GM12874 (cell line): ENCODE results near the gene ALDH3A1.

Source experiments
- TF ChIP-seq, protein P1 (sequence below): IDR thresholded peaks from 2 replicates; pipeline ENCODE4 v1.5.1; 2011; ENCODE audit warnings: low read depth, mild to moderate bottlenecking, control low read depth, low read length, moderate library complexity; ENCODE audit not compliant: insufficient read depth

Gene ALDH3A1

DNA sequence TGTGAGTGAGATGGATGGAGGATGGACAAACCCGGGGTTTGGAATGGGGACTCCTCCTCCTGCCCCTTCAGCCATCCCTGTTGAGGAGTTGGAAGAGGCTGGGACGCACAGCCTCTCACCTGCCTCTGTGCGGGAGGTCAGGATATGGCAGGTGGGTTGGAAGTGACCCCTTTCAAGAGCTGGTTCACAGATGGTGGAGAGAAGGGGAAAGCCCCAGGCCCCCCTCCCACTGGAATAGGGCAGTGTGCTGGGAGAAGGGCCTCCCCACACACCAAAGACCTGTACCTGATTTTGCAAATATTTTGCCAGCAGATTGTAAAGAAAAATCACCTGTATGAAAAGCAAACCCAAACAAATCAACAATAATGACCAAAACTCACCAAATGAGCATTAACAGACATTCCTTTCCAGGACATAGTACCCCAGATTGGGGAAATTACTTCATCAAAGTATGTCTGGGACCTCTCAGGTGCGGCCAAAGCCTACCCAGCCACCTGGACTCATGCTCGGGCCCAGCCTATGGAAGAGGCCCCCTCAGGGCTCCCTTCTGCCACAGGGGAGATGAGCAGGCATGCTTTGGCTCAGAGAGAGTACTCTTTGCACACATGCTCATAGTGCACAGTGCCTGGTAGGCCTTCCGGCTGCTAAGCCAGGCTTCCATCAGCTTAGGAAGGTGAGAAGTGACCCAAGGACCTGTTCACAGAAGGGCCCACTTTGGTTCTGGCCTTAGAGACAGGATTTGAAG lies 39.5 kb downstream of the ALDH3A1 start:
- TF ChIP-seq, protein P1, sequence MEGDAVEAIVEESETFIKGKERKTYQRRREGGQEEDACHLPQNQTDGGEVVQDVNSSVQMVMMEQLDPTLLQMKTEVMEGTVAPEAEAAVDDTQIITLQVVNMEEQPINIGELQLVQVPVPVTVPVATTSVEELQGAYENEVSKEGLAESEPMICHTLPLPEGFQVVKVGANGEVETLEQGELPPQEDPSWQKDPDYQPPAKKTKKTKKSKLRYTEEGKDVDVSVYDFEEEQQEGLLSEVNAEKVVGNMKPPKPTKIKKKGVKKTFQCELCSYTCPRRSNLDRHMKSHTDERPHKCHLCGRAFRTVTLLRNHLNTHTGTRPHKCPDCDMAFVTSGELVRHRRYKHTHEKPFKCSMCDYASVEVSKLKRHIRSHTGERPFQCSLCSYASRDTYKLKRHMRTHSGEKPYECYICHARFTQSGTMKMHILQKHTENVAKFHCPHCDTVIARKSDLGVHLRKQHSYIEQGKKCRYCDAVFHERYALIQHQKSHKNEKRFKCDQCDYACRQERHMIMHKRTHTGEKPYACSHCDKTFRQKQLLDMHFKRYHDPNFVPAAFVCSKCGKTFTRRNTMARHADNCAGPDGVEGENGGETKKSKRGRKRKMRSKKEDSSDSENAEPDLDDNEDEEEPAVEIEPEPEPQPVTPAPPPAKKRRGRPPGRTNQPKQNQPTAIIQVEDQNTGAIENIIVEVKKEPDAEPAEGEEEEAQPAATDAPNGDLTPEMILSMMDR, result no peak

DNA sequence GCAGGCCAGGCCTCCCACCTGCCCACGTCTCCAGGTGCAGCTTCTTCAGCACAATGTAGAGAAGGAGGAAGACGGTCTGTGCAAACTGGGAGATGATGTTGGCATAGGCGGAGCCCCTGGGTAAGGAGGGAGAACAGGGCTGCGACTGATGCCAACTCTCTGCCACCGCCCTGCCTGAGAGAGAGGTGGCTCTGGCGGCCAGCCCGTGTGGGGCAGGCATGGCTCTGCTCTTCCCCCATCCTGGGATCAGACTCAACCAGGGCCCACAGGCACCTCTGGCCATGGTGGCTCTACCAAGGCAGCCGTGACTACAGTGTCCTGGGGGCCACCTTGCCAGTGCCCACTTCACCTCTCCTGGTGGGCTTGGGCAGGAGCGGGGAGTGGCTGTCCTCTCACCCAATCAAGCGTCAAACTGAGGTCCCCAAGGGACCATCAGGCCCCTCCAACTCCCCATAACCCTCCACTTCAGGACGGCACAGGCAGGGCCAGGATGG lies 40.3 kb downstream of the ALDH3A1 start:
- TF ChIP-seq, protein P1, result no peak

DNA sequence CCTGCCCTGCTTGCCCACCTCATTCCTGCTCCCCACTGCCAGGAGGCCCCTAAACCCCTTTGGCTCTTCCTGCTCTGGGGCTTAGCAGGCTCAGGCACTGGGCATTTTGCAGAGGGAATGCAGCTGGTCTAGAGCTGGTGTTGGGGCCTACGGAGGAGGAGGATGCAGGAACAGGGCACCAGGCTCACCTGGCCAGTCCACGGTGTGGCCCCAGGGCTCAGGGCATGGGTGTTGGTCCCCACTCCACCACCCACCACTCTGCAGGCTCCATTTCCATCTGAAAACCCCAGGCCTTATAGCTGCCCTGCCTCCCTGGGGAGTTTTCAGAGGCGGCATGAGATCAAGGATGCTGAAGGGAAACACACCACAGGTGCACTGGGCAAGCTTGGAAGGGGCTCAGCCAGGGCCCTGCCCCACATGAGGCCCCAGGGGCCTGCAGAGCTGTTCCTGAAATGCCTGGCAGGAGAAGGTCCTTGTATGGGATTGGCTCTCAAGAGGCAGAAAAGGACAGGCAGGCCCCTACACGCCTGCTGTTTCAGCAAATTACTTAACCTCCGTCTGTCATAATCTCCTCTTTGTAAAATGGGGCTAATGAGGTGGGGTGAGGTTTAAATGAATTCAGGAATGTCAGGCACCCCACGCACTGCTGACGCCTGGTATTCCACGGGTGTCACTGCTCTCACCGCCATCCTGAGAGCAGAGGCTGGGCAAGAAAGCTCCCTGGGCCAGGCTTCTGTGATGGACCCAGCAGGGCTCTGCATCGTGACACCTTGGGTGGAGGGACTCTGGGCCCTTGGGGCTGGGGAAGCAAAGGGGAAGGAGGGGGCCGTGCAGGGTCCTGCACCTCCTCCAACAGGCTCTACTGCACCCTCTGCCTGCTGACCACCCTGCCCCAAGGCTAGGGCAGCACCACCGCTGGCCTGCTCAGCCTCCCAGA lies 41.0 kb downstream of the ALDH3A1 start:
- TF ChIP-seq, protein P1, result no peak

DNA sequence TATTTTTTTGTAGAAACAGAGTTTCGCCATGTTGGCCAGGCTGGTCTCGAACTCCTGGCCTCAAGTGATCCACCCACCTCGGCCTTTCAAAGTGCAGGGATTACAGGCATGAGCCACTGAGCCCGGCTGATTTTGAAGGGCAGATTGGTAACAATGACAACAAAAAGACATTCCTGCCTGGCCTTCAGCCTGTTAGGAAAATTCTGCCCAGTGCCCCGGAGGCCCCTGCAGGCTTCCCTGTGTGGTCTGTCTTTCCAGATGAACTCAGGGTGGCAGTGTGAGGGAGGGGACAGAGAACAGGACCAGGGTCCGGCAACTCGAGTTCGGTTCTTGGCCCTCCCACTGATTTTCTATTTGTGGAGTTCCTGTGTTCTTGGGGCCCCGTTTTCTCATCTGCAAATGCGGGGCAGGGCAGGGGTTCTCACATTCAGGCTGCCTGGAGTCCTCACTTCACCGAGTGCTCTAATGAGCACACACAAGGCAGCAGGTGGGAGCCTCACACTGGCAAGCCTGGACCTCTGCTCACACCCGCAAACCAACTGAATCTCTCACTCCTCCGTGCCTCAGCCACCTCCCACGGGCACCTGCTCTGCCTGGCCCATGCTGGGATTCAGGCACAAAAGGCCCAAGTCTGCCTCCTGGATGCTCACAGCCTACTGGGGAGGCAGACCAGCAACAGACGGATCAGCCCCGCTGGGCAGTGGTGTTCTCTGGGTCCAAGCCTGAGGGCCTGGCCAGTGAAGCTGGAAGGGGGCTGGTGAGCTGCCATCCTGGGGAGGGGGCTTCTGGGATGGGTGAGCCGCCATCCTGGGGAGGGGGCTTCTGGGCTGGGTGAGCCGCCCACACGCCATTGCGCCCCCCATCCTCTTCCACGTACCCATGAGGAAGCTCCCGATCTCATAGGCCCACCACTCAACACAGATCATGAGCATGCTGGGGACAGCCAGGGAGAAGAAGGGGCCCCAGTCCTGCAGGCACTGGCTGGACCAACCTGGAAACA lies 42.0 kb downstream of the ALDH3A1 start:
- TF ChIP-seq, protein P1, result no peak

DNA sequence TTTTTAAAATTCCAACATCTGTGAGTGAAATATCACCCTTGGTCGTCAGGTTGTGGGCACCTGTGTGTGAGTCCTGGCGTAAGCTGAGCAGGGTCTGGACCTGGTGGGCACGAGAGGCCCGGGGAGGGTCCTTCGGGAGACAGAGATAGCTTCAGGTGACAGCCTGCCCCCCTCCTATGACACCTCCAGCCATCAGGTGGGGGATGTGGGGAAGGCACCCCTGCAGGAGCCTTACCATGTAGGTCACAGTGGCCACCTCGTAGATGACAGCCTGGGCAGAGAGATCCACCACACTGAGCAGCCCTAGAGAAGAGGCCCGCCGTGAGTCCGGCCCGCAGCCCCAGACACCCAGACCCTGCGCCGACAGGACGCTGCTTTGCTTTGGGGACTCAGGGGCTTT lies 42.9 kb downstream of the ALDH3A1 start:
- TF ChIP-seq, protein P1, result no peak

DNA sequence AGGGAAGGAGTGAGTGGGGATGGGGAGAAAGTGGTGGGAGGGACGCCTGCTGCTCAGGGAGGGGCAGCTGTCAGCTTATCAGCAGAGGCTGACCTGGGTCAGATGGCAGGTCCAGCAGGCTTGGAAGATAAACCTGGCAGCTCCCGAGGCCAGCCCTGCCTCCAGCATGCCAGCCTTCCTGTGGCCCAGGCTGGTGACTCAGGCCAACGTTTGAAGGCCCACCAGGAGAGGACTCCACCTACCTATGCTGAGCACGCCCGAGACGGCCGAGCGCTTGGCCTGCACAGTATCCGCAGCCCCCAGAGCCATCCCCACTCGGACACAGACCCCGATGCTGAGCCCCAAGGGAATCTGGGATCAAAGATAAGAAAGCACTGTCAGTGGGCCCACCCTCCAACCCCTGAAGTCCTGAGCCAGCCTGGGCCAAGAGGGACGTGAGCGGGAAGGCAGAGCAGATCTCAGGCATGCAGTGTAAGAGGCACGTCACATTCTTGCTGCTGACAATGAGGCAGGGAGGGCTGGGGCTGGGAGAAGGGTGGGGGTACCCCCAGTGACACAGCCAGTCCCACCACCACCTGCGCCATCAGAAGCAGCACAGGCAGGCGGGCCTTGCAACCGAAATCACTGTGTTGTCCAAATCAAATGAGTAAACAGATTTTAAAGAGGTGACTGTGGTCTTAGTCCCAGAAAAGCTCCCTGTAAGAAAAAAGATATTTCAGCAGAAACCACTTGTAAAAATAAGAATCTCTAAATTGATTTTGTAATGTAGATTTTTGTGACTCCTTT lies 44.1 kb downstream of the ALDH3A1 start:
- TF ChIP-seq, protein P1, result no peak
